Measurements from ENCODE around the gene HSPA4L.
A peak's percentile ranks its signal among the peaks of the same experiment; 100 is the strongest.

The HSPA4L gene

DNA sequence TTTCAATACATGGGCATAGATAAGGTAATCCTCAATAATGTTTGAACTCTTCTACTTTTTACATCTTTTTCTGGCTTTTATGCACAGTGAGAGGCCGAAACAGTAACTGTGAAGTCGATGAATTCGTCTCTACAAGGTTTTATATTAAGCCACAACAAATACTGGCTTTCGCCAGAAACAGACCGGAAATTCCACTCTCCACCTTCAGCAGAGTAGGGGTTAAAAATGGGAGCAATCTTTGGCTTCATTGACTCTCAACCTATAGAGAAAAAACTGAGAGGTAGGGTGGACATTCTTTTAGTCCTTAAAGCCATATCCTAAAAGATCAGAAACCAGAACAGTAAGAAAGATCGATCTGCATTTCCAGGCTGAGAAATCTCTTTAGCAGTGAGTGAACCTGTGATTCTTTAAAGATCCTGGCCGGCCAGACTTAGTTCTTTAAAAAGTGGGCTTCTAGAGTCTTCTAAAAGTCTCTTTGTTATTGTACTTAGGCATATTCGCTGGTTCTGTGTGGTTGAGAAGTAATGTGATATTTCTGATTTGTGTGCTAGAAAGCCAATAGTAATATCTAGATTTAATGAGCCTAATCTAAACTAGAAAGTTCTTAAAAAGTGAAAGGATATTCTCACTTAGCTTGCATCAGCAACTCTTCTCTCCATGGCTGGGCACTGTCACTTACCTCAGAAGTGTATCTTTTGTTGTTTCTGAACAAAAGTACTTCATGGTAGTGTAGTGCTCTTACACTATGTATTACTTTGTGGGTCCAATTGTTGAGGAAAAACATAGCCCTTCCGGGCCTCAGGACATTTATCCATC lies 2.0 kb downstream of the HSPA4L start:
- no peak for DNase-seq

DNA sequence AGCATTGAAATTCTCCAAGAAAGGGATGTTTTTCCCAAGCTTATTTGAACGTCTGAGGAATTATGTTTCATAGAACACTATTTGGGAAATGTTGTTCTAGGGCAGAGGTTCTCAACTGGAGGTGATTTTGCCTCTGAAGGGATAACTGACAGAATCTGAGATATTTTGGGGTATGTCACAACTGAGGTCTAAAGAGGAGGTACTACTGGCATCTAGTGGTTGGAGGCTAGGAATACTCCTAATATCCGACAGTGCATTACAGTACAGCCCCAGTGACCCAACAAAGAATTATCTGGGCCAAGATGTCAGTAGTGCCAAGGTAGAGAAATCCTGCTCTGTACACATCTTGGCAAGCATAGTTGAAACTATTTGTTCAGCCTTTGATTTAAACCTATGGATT lies 6.4 kb downstream of the HSPA4L start:
- DNase-seq: no peak

- DNase-seq: no peak
Observed at GRCh38 chr4:127791391-127791790, 9.3 kb downstream of the HSPA4L start.

DNA sequence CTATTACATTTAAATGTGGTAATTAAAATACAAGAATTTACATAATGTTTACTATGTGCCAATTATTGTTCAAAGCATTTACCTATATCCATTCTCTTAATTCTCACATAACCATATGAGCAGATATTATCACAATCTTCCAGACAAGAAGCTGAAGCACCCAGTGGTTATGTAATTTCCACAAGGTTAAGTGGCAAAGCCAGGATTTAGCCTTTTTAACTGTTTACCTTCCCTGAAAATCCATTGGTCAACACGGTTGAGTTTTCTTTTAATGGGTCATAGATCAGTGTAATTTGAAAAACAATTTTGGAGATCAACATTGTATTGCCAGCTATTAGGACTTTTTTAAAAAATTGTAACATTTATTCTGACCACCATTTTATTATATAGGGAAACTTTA lies 11.4 kb downstream of the HSPA4L start:
- DNase-seq: no peak

GRCh38 chr4:127799711-127800110 lies 17.6 kb downstream of the HSPA4L start:
- DNase-seq: no peak

DNA sequence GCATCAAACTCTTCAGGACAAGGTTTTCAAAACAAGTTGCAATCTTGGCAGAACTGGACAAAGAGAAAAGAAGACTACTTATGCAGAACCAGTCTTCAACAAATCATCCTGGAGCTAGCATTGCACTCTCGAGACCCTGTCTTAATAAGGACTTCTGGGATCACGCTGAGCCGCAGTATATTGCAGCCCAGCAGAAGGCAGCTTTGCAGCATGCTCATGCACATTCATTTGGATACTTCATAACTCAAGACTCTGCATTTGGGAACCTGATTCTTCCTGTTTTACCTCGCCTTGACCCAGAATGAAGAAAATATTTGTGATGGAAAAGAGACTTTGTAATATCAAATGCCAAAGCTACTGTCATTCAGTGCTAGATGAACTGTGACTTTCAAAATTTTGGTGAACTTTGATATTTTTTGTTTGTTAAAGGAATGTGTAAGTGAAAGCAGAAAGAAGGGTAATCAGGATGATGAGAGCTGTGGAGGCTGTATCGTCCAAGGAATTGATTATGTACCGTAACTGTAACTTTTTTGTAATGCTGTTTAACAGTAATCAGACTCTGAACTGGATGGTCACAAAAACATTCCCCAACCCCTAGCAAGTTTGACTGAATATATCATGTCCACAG lies 27.2 kb downstream of the HSPA4L start:
- peak; percentile 2 for DNase-seq

DNA sequence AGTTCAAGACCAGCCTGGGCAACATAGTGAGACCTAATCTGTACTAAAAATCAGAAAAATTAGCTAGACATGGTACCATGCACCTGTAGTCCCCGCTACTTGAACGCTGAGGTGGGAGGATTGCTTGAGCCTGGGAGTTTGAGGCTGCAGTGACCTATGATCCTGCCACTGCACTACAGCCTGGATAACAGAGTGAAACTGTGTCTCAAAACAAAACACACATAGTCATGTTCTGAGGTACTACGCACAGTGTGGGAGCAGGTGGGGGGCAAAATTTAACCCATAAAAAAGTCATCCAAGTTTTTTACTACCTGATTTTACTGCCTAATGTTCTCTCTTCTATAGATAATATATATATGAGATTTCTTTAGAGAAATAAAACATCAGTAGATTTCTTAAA lies 28.4 kb downstream of the HSPA4L start:
- DNase-seq: no peak

GRCh38 chr4:127822430-127822829 lies 40.3 kb downstream of the HSPA4L start:
- DNase-seq: no peak

- no peak for DNase-seq
Observed at GRCh38 chr4:127828121-127828520, 46.0 kb downstream of the HSPA4L start.

DNA sequence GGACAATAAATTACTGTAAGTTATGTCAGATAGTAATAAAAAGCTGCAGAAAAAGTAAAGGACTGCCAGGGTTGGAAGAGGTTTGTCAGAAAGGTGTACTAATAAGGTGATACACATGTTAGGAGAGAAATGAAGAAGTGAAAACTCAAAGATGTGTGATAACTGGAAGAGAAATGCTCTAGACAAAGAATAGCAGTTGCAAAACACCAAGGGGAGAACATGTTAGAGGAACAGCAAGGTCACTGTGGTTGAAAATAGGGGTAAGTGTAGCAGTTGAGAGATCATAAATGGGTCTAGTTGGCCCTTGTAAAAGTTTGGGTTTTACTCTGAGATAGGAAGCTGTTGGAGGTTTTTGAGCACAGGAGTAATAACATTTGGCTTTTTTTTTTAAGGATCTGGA lies 46.9 kb downstream of the HSPA4L start:
- DNase-seq: no peak

- no peak for DNase-seq
Observed at GRCh38 chr4:127832585-127832984, 50.5 kb downstream of the HSPA4L start.

GRCh38 chr4:127843704-127844600 lies 61.8 kb downstream of the HSPA4L start:
- DNase-seq: peak; percentile 11

- peak; percentile 84 for DNase-seq
Observed at GRCh38 chr4:127844601-127845116, 62.5 kb downstream of the HSPA4L start.

GRCh38 chr4:127846061-127846460 lies 63.9 kb downstream of the HSPA4L start:
- DNase-seq: peak; percentile 82

DNA sequence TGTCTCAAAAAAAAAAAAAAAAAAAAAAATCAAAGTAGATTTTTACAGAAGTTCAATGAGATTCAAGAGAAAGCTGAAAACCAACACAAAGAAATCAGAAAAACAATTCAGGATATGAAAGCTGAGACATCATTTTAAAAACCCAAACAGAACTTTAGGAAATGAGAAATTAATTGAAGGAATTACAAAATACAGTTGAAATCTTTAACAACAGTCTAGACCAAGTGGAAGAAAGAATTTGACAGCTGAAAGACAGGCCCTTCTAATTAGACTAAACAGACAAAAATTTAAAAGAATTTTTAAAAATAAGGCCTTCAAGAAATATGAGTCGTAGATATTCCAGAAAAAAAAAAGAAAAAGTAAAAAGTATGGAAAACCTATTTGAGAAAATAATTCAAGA lies 64.6 kb downstream of the HSPA4L start:
- no peak for DNase-seq

GRCh38 chr4:127849505-127850234 lies 67.5 kb downstream of the HSPA4L start:
- DNase-seq: peak; percentile 3

- no peak for DNase-seq
Observed at GRCh38 chr4:127852661-127853060, 70.5 kb downstream of the HSPA4L start.

- no peak for DNase-seq
Observed at GRCh38 chr4:127856196-127856812, 74.2 kb downstream of the HSPA4L start.

DNA sequence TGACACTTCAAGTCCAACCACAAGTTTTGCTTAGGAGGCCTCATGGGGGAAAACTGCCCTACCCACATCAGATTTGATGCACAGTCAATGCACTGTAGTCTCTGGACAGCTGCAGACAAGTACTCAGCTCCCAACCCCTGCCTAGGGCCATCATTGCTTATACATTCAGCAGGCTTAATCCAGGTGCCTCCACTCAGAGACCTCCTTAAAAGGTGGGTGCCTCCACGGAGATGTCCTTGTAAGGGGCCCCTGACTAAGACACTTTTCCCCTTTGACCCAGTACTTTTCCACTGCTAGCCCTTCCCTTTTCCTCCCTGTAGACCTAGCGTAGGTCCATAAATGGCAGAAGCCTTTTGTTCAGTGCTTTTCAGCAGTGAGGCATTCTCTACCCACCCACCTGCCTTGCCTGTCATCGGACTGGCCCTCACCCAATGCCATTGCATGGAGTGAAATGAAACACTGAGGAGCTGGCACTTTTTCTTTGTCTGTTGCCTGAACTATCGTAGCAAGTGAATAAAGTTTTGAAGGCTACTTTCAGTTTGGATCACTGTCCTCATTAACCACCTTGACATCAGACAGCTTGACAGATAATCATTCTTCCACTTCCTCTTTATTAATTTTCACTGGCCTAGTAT lies 74.8 kb downstream of the HSPA4L start:
- DNase-seq: peak; percentile 77

DNA sequence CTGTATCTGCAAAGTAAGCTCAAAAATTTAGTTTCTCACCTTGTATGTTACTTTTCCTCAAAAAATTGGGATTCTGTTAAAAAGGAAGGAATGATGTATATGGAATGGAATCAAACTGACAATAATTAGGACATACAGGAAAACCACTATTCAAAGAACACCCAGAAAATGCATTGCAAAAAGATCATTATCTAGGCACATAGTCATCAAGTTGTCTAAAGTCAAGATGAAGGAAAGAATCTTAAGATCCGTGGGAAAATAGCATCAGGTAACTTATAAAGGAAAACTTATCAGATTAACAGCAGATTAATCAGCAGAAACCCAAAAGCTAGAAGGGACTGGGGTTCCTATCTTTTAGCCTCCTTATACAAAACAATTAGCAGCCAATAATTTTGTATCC lies 75.5 kb downstream of the HSPA4L start:
- DNase-seq: no peak

DNA sequence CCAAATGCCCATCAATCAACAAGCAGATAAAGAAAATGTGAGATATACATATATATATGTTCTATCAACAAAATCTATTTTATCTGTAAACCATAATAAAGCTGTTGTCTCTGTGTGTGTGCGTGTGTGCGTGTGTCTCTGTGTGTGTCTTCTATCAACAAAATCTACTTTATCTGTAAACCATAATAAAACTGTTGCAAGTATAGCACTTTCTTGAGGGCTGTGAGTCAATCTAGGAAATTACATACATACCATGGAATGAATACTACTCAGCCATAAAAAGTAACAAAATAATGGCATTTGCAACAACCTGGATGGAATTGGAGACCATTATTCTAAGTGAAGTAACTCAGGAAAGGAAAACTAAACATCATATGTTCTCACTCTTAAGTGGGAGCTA lies 86.1 kb downstream of the HSPA4L start:
- DNase-seq: peak; percentile 14

DNA sequence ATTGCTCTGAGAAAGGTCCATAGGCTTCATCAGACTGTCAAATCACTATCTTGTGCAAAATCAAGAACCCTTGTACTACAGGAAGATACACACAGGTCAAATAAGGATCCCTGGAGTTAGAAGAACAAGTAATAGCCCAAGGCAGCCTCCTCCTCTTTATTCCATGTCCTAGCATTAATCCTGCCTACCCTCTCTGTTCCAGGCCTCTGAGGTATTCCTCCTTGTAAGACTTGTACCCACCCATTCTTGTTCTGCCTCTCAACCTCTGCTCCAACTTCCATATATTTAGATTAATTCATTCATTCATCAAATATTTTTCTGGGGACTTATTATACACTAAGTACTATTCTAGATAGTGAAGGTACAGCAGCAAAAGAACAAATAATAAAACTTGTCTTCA lies 88.2 kb downstream of the HSPA4L start:
- DNase-seq: no peak
